HUES64 (cell line): ENCODE results near the gene RBFOX1. TPM values are rescaled to one million over a fixed set of nuclear protein-coding genes. Genes with fewer than 3 reads are reported as not detected.

ENCODE experiments used
- H3K27ac ChIP-seq: 2 replicates; pipeline ENCODE4 v1.7.0; 2013; ENCODE audit warnings: low read depth, low read length, inconsistent platforms
- H3K27me3 ChIP-seq: 2 replicates; pipeline ENCODE4 v1.6.1; 2013; ENCODE audit warnings: mild to moderate bottlenecking, low read length; ENCODE audit not compliant: insufficient read depth
- H3K36me3 ChIP-seq: 2 replicates; pipeline ENCODE4 v1.6.1; 2013; ENCODE audit warnings: mild to moderate bottlenecking, low read length; ENCODE audit not compliant: insufficient read depth
- H3K4me1 ChIP-seq: 2 replicates; pipeline ENCODE4 v1.6.1; 2013; ENCODE audit warnings: mild to moderate bottlenecking, low read length, moderate library complexity; ENCODE audit not compliant: insufficient read depth
- H3K4me3 ChIP-seq: 2 replicates; pipeline ENCODE4 v1.5.1; 2013; ENCODE audit warnings: mild to moderate bottlenecking, low read length, moderate library complexity
- H3K9ac ChIP-seq: 2 replicates; pipeline ENCODE4 v1.6.1; 2013; ENCODE audit warnings: mild to moderate bottlenecking, low read depth, low read length
- H3K9me3 ChIP-seq: 2 replicates; pipeline ENCODE4 v1.6.1; 2013; ENCODE audit warnings: low read depth, low read length; ENCODE audit not compliant: insufficient read depth
- WGBS: fragments of 150-250, 120-280 bp; methylation state at CpG from one replicate; pipeline ENCODE4 v1.1.7; 2013; ENCODE audit warnings: missing lambda C conversion rate; 5-methylcytosine and 5-hydroxymethylcytosine counted together
- polyA plus RNA-seq, 2 experiments: library from polyadenylated mRNA; stranded (reverse); fragments of 50-300 nt; gene quantifications; one replicate each; pipeline ENCODE4 v1.2.3, GENCODE V29; 2013

The RBFOX1 gene
- polyA plus RNA-seq (2013, experiment 1 of 2) = 1.3 TPM
- polyA plus RNA-seq (2013, experiment 2 of 2) = 2.3 TPM

DNA sequence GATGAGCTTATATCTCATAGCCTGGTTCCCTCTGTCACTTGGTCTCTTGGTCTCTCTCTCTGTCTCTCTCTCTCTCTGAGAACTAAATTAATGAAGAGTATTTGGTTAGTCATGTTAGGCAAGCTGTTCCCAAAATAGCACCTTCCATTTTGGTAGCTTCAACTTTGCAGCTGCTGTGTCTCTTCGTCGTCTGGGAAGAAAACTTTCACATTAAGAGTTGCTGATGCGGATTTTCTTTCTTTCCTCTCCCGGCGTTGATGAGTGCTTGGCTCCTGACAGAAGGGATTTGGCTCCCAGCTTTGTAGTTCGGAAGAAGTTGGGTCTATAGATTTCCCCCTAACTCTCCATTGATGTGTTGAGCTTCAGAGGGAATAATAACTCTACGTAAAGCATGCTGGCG is at the start of gene RBFOX1:
Gene RBFOX1 (plus strand): TSS at position 235 of the 400 bp plus-strand sequence.
- Histone ChIP-seq H3K27ac (no peak within 1 kb of the TSS), H3K27me3 (no peaks in the 10 kb centered on the region), H3K4me1 (peaks cover 11% of the 10 kb centered on the region; the same call in 1 of the 2 replicates), H3K4me3 (no peak within 1 kb of the TSS), H3K9ac (no peak within 1 kb of the TSS), H3K36me3 (no peaks in the 10 kb centered on the region), H3K9me3 (no peaks in the 10 kb centered on the region)
- 95% methylated on average over 8 of the region's 8 CpGs for WGBS

DNA sequence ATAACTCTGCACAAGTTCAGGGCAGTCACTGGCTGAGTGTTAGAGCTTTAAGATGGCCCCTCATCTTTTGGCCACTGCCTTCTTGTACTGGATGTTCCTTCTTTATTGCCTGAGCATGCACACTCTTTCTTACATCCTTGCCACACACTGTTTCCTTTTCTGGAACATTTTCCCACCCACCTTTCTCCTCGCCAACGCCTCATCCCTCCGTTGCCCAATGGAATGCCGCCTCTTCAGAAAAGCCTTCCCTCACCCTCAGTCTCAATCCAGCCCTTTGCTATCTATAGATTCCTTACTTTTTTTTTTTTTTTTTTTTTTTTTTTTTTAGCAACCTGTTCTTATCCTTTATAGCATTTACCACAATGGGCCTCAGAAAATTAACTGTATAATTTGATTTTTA is 47.9 kb upstream of the RBFOX1 start:
- no peak overlapping the region for H3K27ac ChIP-seq
- H3K9ac ChIP-seq = no peak overlapping the region
- H3K36me3 ChIP-seq = no peaks in the 10 kb centered on the region
- no peaks in the 10 kb centered on the region for H3K27me3 ChIP-seq
- H3K9me3 ChIP-seq = peaks cover 13% of the 10 kb centered on the region; the same call in 1 of the 2 replicates
- H3K4me1 ChIP-seq = no peaks in the 10 kb centered on the region
- WGBS = 92% methylated on average over 4 of the region's 4 CpGs
- no peak overlapping the region for H3K4me3 ChIP-seq

DNA sequence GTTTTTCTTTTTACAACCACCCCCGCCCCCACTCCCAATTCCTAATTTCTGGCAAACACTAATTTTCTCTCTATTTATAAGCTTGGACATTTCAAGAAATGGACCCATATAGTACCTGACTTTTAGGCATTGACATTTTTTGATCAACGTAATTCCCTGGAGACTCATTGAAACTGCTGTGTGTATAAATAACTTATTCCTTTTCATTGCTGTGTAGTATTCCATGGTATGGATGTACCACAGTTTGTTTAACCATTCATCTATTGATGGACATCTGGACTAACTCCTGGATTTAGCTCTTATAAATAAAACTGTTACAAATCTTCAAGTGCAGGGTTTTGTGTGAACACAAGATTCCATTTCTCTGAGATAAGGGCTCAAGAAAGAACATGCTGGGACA is 47.1 kb upstream of the RBFOX1 start:
- Histone ChIP-seq H3K27ac (no peak overlapping the region), H3K4me1 (no peaks in the 10 kb centered on the region), H3K9ac (no peak overlapping the region), H3K9me3 (peaks cover 13% of the 10 kb centered on the region; the same call in 1 of the 2 replicates), H3K27me3 (no peaks in the 10 kb centered on the region), H3K4me3 (no peak overlapping the region), H3K36me3 (no peaks in the 10 kb centered on the region)
- WGBS = 98% methylated on average over 2 of the region's 2 CpGs

DNA sequence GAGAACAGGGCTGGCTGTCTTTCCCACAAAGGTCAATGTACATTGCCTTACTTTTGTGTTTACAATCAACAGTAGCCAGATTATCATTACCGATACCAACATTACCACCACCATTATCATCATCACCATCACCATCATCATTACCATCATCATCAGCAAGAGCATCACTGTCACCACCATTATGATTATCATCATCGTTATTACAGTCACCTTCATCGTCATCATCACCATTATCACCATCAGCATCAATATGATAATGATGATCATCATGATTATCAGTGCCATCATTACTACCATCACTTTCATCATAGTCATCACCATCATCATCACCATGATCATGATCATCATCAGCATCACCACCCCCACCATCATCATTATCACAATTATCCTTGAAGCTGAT is 43.3 kb upstream of the RBFOX1 start:
- no peak overlapping the region for H3K27ac ChIP-seq
- no peak overlapping the region for H3K9ac ChIP-seq
- 94% methylated on average over 3 of the region's 3 CpGs for WGBS
- no peaks in the 10 kb centered on the region for H3K27me3 ChIP-seq
- H3K4me3 ChIP-seq = no peak overlapping the region
- no peaks in the 10 kb centered on the region for H3K4me1 ChIP-seq
- H3K36me3 ChIP-seq = no peaks in the 10 kb centered on the region
- H3K9me3 ChIP-seq = peaks cover 13% of the 10 kb centered on the region; the same call in 1 of the 2 replicates

DNA sequence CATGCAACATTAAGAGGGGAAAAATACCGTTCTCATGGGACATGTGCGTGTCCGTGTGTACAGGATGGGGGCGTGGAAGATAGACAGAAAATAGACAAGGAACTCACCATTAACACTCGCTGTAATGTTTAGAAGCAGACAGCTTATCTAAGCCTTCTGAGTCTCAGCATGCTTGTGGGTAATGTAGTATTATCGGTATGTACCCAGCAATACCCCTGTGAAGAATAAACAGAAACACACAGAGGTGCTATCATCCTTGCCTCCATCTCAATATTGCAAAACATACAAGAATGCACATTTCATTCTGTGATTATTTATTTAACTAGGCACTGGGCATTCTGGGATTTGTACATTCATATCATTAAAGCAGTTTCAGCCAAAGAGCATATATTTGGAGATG is 42.0 kb upstream of the RBFOX1 start:
- WGBS = 98% methylated on average over 5 of the region's 6 CpGs
- H3K4me3 ChIP-seq = no peak overlapping the region
- no peak overlapping the region for H3K9ac ChIP-seq
- H3K27me3 ChIP-seq = no peaks in the 10 kb centered on the region
- no peak overlapping the region for H3K27ac ChIP-seq
- no peaks in the 10 kb centered on the region for H3K4me1 ChIP-seq
- H3K36me3 ChIP-seq = no peaks in the 10 kb centered on the region
- H3K9me3 ChIP-seq = peaks cover 7% of the 10 kb centered on the region; the same call in 1 of the 2 replicates

DNA sequence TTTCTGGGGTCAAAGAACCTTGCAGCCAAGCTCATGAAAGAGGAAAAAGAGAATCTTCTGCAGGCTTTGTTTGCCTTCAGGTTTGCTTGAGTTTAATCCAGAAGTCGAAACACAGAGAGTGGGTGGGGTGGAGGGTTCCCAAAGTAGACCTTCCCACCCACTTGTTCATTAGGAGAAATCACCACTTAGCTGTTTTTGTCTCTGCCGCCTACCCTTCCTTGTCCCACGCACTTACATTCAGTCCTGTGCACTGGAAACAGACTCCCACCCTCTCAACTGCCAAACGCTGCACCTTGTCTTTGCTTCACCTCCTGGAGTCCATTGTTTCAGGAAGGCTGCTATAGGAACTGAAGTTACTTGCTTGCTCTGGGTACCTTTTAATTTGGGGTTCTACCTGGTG is 38.6 kb upstream of the RBFOX1 start:
- H3K9ac ChIP-seq = no peak overlapping the region
- H3K27ac ChIP-seq = no peak overlapping the region
- 91% methylated on average over 4 of the region's 4 CpGs for WGBS
- H3K4me1 ChIP-seq = 0 out of 2 replicates have a peak, but pooled peaks cover 3% of the 10 kb centered on the region
- H3K36me3 ChIP-seq = no peaks in the 10 kb centered on the region
- no peaks in the 10 kb centered on the region for H3K9me3 ChIP-seq
- no peaks in the 10 kb centered on the region for H3K27me3 ChIP-seq
- H3K4me3 ChIP-seq = no peak overlapping the region

DNA sequence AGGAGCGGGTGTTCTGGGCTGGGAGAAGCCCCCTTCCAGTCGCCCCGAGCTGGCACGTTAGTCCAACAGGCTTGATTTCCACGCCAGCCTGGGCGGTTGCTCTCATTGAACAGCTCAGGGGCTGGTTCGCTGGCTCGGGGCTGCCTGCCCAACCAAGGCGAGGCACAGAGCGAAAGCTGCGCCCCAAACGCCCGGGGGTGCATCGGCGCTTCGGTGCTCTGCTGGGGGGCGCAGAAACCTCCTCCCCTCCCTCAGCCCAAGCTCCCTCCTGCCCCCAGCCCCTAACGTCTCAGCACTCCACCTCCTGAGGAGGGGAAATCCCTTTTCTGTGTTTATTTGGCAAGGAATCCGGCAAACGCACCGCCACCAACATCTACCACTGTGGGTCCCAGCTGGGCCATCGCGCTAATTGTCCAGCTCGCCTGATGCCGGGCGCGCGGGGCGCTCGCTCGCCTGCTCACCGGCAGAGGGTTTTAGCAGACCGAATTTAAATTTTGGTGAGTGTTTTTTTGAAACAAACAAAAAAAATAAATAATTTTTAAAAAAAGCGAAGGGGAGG is 29.5 kb upstream of the RBFOX1 start:
- Histone ChIP-seq H3K27me3 (peaks cover 63% of the 10 kb centered on the region), H3K4me1 (peaks cover 21% of the 10 kb centered on the region), H3K4me3 (peak overlapping the region; percentile 74), H3K36me3 (no peaks in the 10 kb centered on the region), H3K27ac (no peak overlapping the region), H3K9ac (peak overlapping the region; percentile 12; the same call in 1 of the 2 replicates), H3K9me3 (no peaks in the 10 kb centered on the region)
- WGBS = 1% methylated on average over 32 of the region's 34 CpGs

DNA sequence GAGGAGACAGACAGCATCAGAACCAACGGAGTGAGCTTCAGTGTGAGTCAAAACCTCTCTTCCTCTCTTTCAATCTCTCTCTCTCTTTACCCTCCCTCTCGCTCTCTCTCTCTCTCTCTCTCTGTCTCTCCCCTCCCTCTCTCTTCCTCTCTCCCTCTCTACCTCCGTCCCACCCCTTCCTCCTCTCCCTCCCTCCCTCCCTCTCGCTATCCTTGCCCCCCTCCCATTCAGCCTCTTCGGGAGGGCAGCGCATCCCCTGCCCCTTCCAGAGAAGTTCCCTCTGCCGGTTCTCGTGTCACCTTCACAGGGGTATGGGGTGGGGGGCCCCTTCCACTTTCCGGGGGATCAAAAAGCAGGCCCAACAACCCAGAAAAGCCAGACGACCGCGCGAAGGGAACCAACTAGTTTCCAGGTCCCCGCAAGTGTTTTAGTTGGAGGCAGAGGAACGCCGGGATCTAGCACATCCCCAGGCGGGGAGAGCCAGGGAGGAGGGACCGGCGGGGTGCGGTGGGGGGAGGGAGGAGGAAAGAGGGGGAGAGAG is 28.9 kb upstream of the RBFOX1 start:
- peaks cover 63% of the 10 kb centered on the region for H3K27me3 ChIP-seq
- no peak overlapping the region for H3K9ac ChIP-seq
- peak overlapping the region; percentile 74 for H3K4me3 ChIP-seq
- no peaks in the 10 kb centered on the region for H3K36me3 ChIP-seq
- no peaks in the 10 kb centered on the region for H3K9me3 ChIP-seq
- under 1% methylated on average over 20 of the region's 20 CpGs for WGBS
- H3K27ac ChIP-seq = no peak overlapping the region
- H3K4me1 ChIP-seq = peaks cover 20% of the 10 kb centered on the region

DNA sequence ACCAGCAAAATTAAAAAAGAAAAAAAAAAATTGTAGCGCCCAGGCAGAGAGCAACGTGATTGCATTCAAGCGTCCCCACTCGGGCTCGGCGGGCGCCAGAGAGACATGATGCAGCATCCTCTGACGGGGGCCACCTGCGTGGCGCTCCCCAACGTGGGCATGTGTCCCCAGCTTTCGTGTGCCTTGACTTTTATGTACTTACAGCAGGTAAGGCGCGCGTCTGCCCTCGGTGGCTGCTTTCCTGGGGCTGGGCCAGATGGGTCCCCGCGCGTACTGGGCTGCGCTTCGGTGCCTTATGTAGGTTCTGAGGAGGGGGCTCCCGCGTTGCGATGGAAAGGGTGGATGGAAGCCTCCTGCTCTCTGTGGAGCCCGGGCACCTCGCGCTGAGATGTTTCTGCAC is 28.4 kb upstream of the RBFOX1 start:
- H3K4me3 ChIP-seq = peak overlapping the region; percentile 74
- peaks cover 63% of the 10 kb centered on the region for H3K27me3 ChIP-seq
- 1% methylated on average over 27 of the region's 27 CpGs for WGBS
- H3K4me1 ChIP-seq = peaks cover 20% of the 10 kb centered on the region
- H3K9me3 ChIP-seq = no peaks in the 10 kb centered on the region
- H3K27ac ChIP-seq = no peak overlapping the region
- H3K9ac ChIP-seq = no peak overlapping the region
- H3K36me3 ChIP-seq = no peaks in the 10 kb centered on the region

DNA sequence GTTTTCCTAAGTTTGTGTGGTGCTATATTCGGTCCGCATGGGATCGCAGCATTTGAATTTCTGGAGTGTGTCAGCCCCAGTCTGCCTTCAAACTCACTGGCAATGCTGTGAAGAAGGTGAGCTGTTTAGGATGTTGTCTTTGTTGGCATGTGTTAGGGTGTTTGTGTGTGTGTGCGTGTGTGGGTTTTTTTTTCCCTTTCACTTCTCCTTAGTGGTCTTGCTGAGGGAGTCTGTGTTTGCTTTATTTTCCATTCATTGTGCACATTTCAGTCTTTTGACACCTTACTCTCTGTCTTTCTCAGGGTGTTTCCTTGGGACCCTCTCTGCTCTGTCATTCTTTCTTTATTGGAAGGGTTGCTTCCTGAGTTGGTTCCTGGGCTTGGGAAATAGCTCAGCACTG is 27.7 kb upstream of the RBFOX1 start:
- Histone ChIP-seq H3K27ac (no peak overlapping the region), H3K9ac (no peak overlapping the region), H3K36me3 (no peaks in the 10 kb centered on the region), H3K27me3 (peaks cover 63% of the 10 kb centered on the region), H3K4me3 (peak overlapping the region; percentile 74), H3K9me3 (no peaks in the 10 kb centered on the region), H3K4me1 (peaks cover 20% of the 10 kb centered on the region)
- WGBS = 40% methylated on average over 3 of the region's 4 CpGs

DNA sequence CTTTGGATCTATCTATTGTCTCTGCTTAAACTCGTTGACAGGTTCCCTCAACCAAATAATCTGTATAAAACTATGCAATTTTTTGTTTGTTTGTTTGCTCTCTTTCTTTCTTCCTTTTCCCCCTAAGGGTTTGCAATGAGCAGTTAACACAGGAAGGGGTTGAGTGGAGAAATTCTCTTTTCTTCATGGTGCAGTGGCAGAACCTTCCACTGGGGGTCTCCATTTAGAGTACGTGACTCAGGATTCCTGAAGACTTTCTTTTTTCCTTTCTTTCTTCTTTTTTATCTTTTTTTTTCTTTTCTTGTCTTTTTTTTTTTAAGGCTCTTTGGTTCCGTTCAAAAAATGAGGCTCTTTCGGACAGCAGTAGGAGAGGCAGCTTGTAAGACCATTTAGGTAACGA is 19.5 kb upstream of the RBFOX1 start:
- Histone ChIP-seq H3K9me3 (no peaks in the 10 kb centered on the region), H3K9ac (no peak overlapping the region), H3K4me1 (no peaks in the 10 kb centered on the region), H3K27me3 (no peaks in the 10 kb centered on the region), H3K4me3 (no peak overlapping the region), H3K27ac (no peak overlapping the region), H3K36me3 (no peaks in the 10 kb centered on the region)
- 24% methylated on average over 2 of the region's 5 CpGs for WGBS
